ENCODE measurements around the gene CTXND1. TPM values are rescaled to one million over a fixed set of nuclear protein-coding genes. Genes with fewer than 3 reads are reported as not detected.

CTXND1 gene
- total and polyA plus RNA-seq, 5 donors, result 0.29 to 3.9 (median 0.53) TPM

DNA sequence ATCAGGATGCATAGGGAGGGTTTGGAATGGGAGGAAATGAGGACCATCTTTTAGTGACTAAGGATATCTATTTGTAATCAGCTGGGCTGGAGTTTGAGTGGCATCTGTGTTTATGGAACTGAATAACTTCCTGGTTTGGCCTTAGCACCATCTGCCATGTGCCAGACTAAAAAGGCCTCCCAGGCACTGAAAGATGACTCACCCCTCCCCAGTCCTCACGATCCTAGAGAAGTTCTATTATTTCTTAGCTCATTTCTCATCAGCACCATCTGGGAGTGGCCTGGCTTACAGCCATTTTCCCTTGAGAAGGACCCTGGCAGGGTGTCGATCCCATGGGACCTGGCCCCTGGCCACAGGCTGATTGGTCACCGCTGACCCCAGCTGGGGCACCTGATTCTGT, 23.9 kb upstream of the CTXND1 start:
- no peaks in the 10 kb centered on the region for H3K9me3 ChIP-seq (ENCODE audit: control insufficient read depth, low read length)
- H3K27me3 ChIP-seq (ENCODE audit: control insufficient read depth, insufficient read depth), result no peaks in the 10 kb centered on the region
- no peaks in the 10 kb centered on the region for H3K4me1 ChIP-seq (ENCODE audit: control insufficient read depth, insufficient read depth, low read length)
- no peak overlapping the region for H3K4me3 ChIP-seq (ENCODE audit: low read length)
- no peak for ATAC-seq
- WGBS, result 70% methylated on average over 3 of the region's 3 CpGs
- H3K27ac ChIP-seq (ENCODE audit: low read length), result no peak overlapping the region
- no peak for DNase-seq
- intact Hi-C loops (cut with DNase I), result no loop called here

DNA sequence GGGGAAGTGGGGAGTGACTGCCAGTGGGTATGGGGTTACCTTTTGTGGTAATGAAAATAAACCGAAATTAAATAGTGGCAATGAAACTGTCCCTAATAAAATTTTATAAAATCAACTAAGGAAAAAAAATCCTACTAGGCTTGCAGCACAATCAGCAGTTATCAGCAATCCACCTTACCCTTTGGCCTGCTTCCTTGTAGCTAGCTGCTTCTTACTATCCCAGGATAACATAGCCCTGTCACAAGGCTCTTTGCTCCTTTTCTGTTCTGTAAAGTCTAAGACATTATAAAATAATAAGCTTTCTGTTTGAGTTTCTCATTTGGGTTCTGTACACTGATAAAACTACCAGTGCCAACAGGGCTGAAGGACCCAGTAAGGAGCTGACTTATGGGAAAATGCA, 23.0 kb upstream of the CTXND1 start:
- H3K9me3 ChIP-seq (ENCODE audit: control insufficient read depth, low read length), result no peaks in the 10 kb centered on the region
- no peak for ATAC-seq
- 78% methylated on average over 1 of the region's 1 CpG for WGBS
- H3K4me3 ChIP-seq (ENCODE audit: low read length), result no peak overlapping the region
- no peak overlapping the region for H3K27ac ChIP-seq (ENCODE audit: low read length)
- no peaks in the 10 kb centered on the region for H3K4me1 ChIP-seq (ENCODE audit: control insufficient read depth, insufficient read depth, low read length)
- intact Hi-C loops (cut with DNase I), result no loop called here
- no peak for DNase-seq
- no peaks in the 10 kb centered on the region for H3K27me3 ChIP-seq (ENCODE audit: control insufficient read depth, insufficient read depth)

DNA sequence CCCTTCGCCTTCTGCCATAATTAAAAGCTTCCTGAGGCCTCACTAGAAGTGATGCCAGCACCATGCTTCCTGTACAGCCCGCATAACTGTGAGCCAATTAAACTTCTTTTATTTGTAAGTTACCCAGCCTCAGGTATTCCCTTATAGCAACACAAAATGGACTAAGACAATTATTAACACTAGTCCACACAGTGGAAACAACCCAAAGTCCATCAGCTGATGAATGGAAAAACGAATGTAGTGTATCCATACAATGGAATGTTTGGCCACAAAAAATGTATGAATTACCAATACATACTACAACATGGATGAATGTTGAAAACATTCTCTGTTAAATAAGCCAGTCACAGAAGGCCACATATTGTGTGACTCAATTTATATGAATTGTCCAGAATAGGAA, 22.5 kb upstream of the CTXND1 start:
- no peak for ATAC-seq
- WGBS, result 81% methylated on average over 3 of the region's 3 CpGs

DNA sequence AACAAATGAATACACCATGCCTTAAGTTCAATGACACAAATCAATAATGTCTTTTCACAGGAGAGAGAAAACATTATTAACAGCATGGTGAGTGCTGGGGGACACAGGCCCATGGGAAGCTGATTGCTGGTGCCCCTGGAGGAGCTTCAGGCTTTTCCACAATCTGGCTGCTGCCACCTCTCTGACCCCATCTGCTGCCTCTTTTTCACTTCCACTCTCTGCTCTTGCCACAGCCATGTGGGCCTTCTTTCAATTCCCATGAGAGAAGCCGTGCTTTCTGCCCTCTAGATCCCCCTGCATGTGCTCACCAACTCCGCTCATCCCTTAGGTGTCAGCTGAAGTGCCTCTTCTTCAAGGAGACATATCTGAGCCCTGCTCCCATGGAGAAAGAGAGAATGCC, 21.0 kb upstream of the CTXND1 start:
- WGBS, result 76% methylated on average over 2 of the region's 2 CpGs
- no peaks in the 10 kb centered on the region for H3K9me3 ChIP-seq (ENCODE audit: control insufficient read depth, low read length)
- DNase-seq (no peak), ATAC-seq (no peak)
- no peak overlapping the region for H3K4me3 ChIP-seq (ENCODE audit: low read length)
- H3K27ac ChIP-seq (ENCODE audit: low read length), result no peak overlapping the region
- no peaks in the 10 kb centered on the region for H3K4me1 ChIP-seq (ENCODE audit: control insufficient read depth, insufficient read depth, low read length)
- H3K27me3 ChIP-seq (ENCODE audit: control insufficient read depth, insufficient read depth), result no peaks in the 10 kb centered on the region
- intact Hi-C loops (cut with DNase I), result no loop called here

More for the DNA sequence above, 22.5 kb upstream of the CTXND1 start:
- Histone ChIP-seq H3K4me1 (ENCODE audit: control insufficient read depth, insufficient read depth, low read length) (no peaks in the 10 kb centered on the region), H3K27me3 (ENCODE audit: control insufficient read depth, insufficient read depth) (no peaks in the 10 kb centered on the region), H3K9me3 (ENCODE audit: control insufficient read depth, low read length) (no peaks in the 10 kb centered on the region), H3K4me3 (ENCODE audit: low read length) (no peak overlapping the region), H3K27ac (ENCODE audit: low read length) (no peak overlapping the region)
- intact Hi-C loops (cut with DNase I), result no loop called here
- no peak for DNase-seq

DNA sequence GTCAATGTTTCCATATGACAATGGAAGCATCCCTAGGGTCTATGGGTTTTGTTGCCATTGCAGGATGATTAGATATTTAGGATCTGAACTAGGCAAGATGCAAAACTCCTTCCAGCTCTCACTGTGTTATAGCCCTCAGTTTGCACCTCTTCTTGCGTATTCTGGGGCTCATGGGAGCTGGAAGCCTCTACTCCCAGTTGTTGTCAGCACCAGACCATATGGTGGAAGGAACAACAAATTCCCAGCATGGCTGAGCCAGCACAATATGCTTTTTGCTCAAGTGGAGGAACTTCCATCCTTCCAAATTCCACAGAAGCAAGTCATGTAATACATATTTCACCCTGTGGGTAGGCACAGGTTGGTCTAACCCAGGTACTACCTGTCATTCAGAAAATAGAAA, 18.5 kb upstream of the CTXND1 start:
- intact Hi-C loops (cut with DNase I), result no loop called here
- DNase-seq (no peak), ATAC-seq (no peak)
- WGBS, result 74% methylated on average over 1 of the region's 1 CpG
- Histone ChIP-seq H3K27me3 (ENCODE audit: control insufficient read depth, insufficient read depth) (no peaks in the 10 kb centered on the region), H3K4me3 (ENCODE audit: low read length) (no peak overlapping the region), H3K4me1 (ENCODE audit: control insufficient read depth, insufficient read depth, low read length) (no peaks in the 10 kb centered on the region), H3K9me3 (ENCODE audit: control insufficient read depth, low read length) (no peaks in the 10 kb centered on the region), H3K27ac (ENCODE audit: low read length) (no peak overlapping the region)

DNA sequence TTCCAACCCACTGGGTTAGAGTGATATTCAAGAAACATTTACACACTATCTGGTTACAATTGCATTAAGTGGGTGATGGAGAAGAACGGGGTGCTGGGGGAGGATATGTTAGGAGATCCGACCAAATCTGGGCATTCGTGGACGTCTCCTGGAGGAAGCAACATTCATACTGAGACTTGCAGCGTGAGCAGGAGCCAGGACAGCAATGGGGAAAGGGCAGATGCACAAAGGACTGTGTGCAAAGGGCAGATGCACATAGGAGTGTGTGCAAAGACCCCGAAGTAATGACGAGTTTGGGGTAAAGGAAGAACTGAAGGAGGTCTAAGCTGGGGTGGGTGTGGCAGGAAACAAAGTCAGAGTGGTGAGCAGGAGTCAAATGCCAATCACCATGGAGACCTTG, 16.1 kb upstream of the CTXND1 start:
- no peak overlapping the region for H3K4me3 ChIP-seq (ENCODE audit: low read length)
- no peak for ATAC-seq
- 76% methylated on average over 7 of the region's 7 CpGs for WGBS
- intact Hi-C loops (cut with DNase I), result no loop called here
- no peaks in the 10 kb centered on the region for H3K9me3 ChIP-seq (ENCODE audit: control insufficient read depth, low read length)
- H3K4me1 ChIP-seq (ENCODE audit: control insufficient read depth, insufficient read depth, low read length), result no peaks in the 10 kb centered on the region
- DNase-seq, result no peak
- no peak overlapping the region for H3K27ac ChIP-seq (ENCODE audit: low read length)
- no peaks in the 10 kb centered on the region for H3K27me3 ChIP-seq (ENCODE audit: control insufficient read depth, insufficient read depth)

DNA sequence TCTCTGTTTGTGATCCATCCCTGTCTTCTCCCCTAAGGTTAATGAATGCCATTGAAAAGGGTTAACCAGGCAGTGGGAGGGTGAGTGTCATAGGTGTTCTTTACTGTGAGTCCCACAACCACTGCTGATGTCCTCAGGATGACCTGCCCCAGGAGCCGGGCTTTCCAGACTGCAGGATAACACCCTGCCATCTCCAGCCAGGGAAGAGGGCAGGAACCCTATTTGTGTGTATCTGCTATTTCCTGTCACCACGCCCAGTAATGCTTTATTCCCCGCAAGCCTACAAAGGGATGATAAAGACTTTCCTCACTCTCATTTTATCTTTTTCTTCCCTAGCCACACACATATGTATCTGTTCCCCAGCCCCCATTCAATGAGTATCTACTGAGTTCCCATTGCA, 15.6 kb upstream of the CTXND1 start:
- no peaks in the 10 kb centered on the region for H3K9me3 ChIP-seq (ENCODE audit: control insufficient read depth, low read length)
- no peak overlapping the region for H3K4me3 ChIP-seq (ENCODE audit: low read length)
- intact Hi-C loops (cut with DNase I), result no loop called here
- no peak for DNase-seq
- H3K27ac ChIP-seq (ENCODE audit: low read length), result no peak overlapping the region
- no peaks in the 10 kb centered on the region for H3K27me3 ChIP-seq (ENCODE audit: control insufficient read depth, insufficient read depth)
- no peak for ATAC-seq
- 11% methylated on average over 3 of the region's 3 CpGs for WGBS
- no peaks in the 10 kb centered on the region for H3K4me1 ChIP-seq (ENCODE audit: control insufficient read depth, insufficient read depth, low read length)

DNA sequence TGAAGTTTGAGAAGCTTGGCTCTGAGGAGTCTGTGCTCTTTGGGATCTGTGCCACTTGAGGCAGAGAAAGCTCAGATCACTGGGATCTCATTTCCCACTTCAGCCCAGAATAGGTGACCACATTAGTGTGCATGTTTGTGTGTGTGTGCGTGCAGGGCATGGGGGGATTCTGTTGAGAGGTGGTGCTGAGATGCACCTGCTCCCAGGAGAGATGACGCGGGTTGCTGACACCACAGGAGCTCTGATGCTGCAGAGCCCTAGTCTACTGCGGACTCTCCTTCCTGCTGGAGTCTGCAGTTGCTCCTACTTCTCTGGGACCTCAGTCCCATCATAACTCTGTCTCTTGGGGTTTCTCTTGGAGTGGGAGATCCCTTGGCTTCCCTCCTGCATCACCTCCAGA, 14.7 kb upstream of the CTXND1 start:
- DNase-seq (no peak), ATAC-seq (no peak)
- H3K4me3 ChIP-seq (ENCODE audit: low read length), result no peak overlapping the region
- no peaks in the 10 kb centered on the region for H3K9me3 ChIP-seq (ENCODE audit: control insufficient read depth, low read length)
- H3K27ac ChIP-seq (ENCODE audit: low read length), result no peak overlapping the region
- 90% methylated on average over 4 of the region's 4 CpGs for WGBS
- intact Hi-C loops (cut with DNase I), result no loop called here
- no peaks in the 10 kb centered on the region for H3K4me1 ChIP-seq (ENCODE audit: control insufficient read depth, insufficient read depth, low read length)
- H3K27me3 ChIP-seq (ENCODE audit: control insufficient read depth, insufficient read depth), result no peaks in the 10 kb centered on the region

DNA sequence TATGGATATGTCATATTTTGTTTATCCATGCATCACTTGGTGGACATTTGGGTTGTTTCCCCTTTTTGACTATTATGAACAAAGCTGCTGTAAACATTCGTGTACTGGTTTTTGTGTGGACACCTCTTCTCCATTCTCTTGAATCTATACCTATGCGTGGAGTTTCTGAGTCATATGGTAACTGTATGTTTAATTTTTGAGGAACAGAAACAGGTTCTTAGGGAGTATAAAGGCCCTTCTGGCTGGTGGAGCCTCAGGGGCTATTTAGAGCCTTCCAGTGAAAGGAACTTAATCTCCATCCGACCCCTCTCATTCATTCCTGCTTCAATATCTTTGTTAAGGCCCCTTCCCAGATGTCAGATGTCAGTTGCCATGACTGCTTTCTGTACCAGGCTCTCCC, 14.1 kb upstream of the CTXND1 start:
- no peak for ATAC-seq

DNA sequence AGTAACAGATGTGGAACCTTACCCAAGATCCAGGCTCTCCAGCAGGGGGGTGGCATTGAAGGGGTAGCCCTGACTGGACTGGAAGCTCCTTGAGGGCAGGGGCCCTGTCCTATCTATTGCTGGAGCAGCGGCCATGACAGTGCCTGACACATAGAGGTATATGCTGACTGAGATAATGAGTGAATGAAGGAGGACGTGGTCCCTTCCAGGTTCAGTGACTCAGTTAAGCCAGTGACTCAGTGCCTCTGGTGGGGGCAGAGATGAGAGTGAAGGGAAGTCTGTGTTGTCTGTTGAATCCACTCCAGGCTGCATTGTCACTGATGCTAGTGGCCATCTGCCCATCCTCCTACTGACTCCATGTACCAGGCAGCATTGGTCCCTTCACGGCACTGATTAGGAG, 13.0 kb upstream of the CTXND1 start:
- Histone ChIP-seq H3K27ac (ENCODE audit: low read length) (no peak overlapping the region), H3K9me3 (ENCODE audit: control insufficient read depth, low read length) (no peaks in the 10 kb centered on the region), H3K4me3 (ENCODE audit: low read length) (no peak overlapping the region), H3K4me1 (ENCODE audit: control insufficient read depth, insufficient read depth, low read length) (no peaks in the 10 kb centered on the region), H3K27me3 (ENCODE audit: control insufficient read depth, insufficient read depth) (no peaks in the 10 kb centered on the region)
- 87% methylated on average over 3 of the region's 3 CpGs for WGBS
- no peak for ATAC-seq
- no peak for DNase-seq
- intact Hi-C loops (cut with DNase I), result no loop called here

More for the DNA sequence above, 14.1 kb upstream of the CTXND1 start:
- Histone ChIP-seq H3K27me3 (ENCODE audit: control insufficient read depth, insufficient read depth) (no peaks in the 10 kb centered on the region), H3K4me1 (ENCODE audit: control insufficient read depth, insufficient read depth, low read length) (no peaks in the 10 kb centered on the region), H3K9me3 (ENCODE audit: control insufficient read depth, low read length) (no peaks in the 10 kb centered on the region), H3K4me3 (ENCODE audit: low read length) (no peak overlapping the region), H3K27ac (ENCODE audit: low read length) (no peak overlapping the region)
- no peak for DNase-seq
- intact Hi-C loops (cut with DNase I), result no loop called here
- 54% methylated on average over 3 of the region's 3 CpGs for WGBS

DNA sequence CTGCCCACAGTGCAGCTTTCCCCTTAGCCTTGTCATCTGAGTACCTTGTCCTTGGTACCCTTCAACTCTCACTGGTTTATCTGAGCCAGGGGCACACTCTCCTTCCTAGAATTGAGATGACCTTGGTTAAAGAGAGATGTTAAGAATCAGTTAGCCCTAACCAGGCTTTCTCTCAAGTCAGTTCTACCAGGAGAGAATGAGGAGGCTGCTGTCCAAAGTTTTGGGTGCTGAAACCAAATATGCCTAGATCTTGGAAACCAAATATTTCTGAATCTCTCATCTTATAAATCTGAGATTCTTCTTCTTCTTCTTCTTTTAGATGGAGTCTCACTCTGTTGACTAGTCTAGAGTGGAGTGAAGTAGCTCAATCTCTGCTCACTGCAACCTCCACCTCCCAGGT, 12.0 kb upstream of the CTXND1 start:
- Histone ChIP-seq H3K4me1 (ENCODE audit: control insufficient read depth, insufficient read depth, low read length) (no peaks in the 10 kb centered on the region), H3K27ac (ENCODE audit: low read length) (no peak overlapping the region), H3K27me3 (ENCODE audit: control insufficient read depth, insufficient read depth) (no peaks in the 10 kb centered on the region), H3K4me3 (ENCODE audit: low read length) (no peak overlapping the region), H3K9me3 (ENCODE audit: control insufficient read depth, low read length) (no peaks in the 10 kb centered on the region)
- ATAC-seq (no peak), DNase-seq (no peak)
- intact Hi-C loops (cut with DNase I), result no loop called here

DNA sequence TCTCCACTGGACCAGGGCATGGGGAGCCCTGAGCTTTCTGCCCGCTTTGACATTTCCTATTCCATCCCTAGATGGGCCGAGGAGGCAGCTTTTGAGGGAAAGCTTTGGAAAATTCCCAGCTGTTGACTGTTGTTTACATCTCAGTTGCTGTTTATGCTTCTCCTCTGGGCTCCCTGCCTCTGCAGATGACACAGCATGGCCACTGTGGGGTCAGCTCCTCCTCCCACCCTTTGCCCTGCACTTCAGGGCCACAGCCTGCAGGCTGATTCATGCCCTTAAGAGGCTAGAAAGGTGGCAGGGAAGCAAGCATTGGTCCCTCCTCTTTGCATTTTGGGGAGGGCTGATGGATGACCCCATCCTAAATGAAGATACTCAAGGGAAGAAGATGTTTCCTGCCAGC, 8.5 kb upstream of the CTXND1 start:
- intact Hi-C loops (cut with DNase I), result no loop called here
- no peak overlapping the region for H3K27ac ChIP-seq (ENCODE audit: low read length)
- H3K4me1 ChIP-seq (ENCODE audit: control insufficient read depth, insufficient read depth, low read length), result no peaks in the 10 kb centered on the region
- 46% methylated on average over 2 of the region's 2 CpGs for WGBS
- H3K4me3 ChIP-seq (ENCODE audit: low read length), result no peak overlapping the region
- no peaks in the 10 kb centered on the region for H3K27me3 ChIP-seq (ENCODE audit: control insufficient read depth, insufficient read depth)
- H3K9me3 ChIP-seq (ENCODE audit: control insufficient read depth, low read length), result no peaks in the 10 kb centered on the region
- DNase-seq (no peak), ATAC-seq (no peak)
